ENCODE measurements around the gene ESPL1. TPM values are rescaled to one million over a fixed set of nuclear protein-coding genes. Genes with fewer than 3 reads are reported as not detected.

ESPL1 gene
- total RNA-seq, 2 donors from 2014 or later = 33.3 to 50.7 TPM

GRCh38 chr12:53254816-53255545, 13.1 kb upstream of the ESPL1 start:
- no peaks in the 10 kb centered on the region for H3K27me3 Mint-ChIP-seq (ENCODE audit: insufficient read depth)

GRCh38 chr12:53255996-53256395, 12.1 kb upstream of the ESPL1 start:
- 91 to 93% methylated on average over 2 of the region's 3 CpGs for WGBS, 2 experiments (ENCODE audit: insufficient coverage in 1 of 2, insufficient read length in 1 of 2)
- Histone ChIP-seq H3K4me3 (ENCODE audit: low read length) (no peak overlapping the region), H3K9me3 (ENCODE audit: control insufficient read depth, low read length) (no peaks in the 10 kb centered on the region), H3K27me3 (ENCODE audit: control insufficient read depth, insufficient read depth, low read length, poor library complexity, severe bottlenecking) (no peaks in the 10 kb centered on the region), H3K36me3 (ENCODE audit: control insufficient read depth, insufficient read depth, low read length) (peaks cover 11% of the 10 kb centered on the region), H3K27ac (ENCODE audit: low read depth, low read length) (no peak overlapping the region), H3K9ac (ENCODE audit: extremely low read depth, low read length, poor library complexity, severe bottlenecking) (no peak overlapping the region), H3K4me1 (ENCODE audit: control insufficient read depth, insufficient read depth, low read length) (peaks cover 3% of the 10 kb centered on the region)
- DNase-seq = no peak
- no peak for TF ChIP-seq CTCF (conservative IDR thresholded peaks at IDR 0.05)
- H3K27ac Mint-ChIP-seq = no peak overlapping the region
- no peaks in the 10 kb centered on the region for H3K9me3 Mint-ChIP-seq
- H3K36me3 Mint-ChIP-seq (ENCODE audit: low read depth) = peaks cover 11% of the 10 kb centered on the region
- H3K27me3 Mint-ChIP-seq (ENCODE audit: insufficient read depth) = no peaks in the 10 kb centered on the region
- H3K4me1 Mint-ChIP-seq = peaks cover 11% of the 10 kb centered on the region
- no peak overlapping the region for H3K4me3 Mint-ChIP-seq

More at GRCh38 chr12:53254816-53255545, 13.1 kb upstream of the ESPL1 start:
- Mint-ChIP-seq H3K9me3 (no peaks in the 10 kb centered on the region), H3K4me3 (no peak overlapping the region), H3K27ac (no peak overlapping the region), H3K36me3 (ENCODE audit: low read depth) (peaks cover 11% of the 10 kb centered on the region), H3K4me1 (peaks cover 14% of the 10 kb centered on the region)
- Histone ChIP-seq H3K27me3 (ENCODE audit: control insufficient read depth, insufficient read depth, low read length, poor library complexity, severe bottlenecking) (no peaks in the 10 kb centered on the region), H3K4me3 (ENCODE audit: low read length) (no peak overlapping the region), H3K4me1 (ENCODE audit: control insufficient read depth, insufficient read depth, low read length) (peaks cover 3% of the 10 kb centered on the region), H3K27ac (ENCODE audit: low read depth, low read length) (no peak overlapping the region), H3K9me3 (ENCODE audit: control insufficient read depth, low read length) (no peaks in the 10 kb centered on the region), H3K36me3 (ENCODE audit: control insufficient read depth, insufficient read depth, low read length) (peaks cover 11% of the 10 kb centered on the region), H3K9ac (ENCODE audit: extremely low read depth, low read length, poor library complexity, severe bottlenecking) (no peak overlapping the region)
- DNase-seq = no peak
- no peak for TF ChIP-seq CTCF (conservative IDR thresholded peaks at IDR 0.05)
- WGBS, 2 experiments (ENCODE audit: insufficient coverage in 1 of 2, insufficient read length in 1 of 2) = 60 to 97% methylated on average over 1 of the region's 1 CpG

GRCh38 chr12:53258541-53259539, 9.3 kb upstream of the ESPL1 start:
- H3K4me3 Mint-ChIP-seq = no peak overlapping the region

More at GRCh38 chr12:53258541-53259539, 9.3 kb upstream of the ESPL1 start:
- H3K9me3 Mint-ChIP-seq = no peaks in the 10 kb centered on the region
- no peaks in the 10 kb centered on the region for H3K27me3 ChIP-seq (ENCODE audit: control insufficient read depth, insufficient read depth, low read length, poor library complexity, severe bottlenecking)
- no peaks in the 10 kb centered on the region for H3K4me1 ChIP-seq (ENCODE audit: control insufficient read depth, insufficient read depth, low read length)
- no peak overlapping the region for H3K9ac ChIP-seq (ENCODE audit: extremely low read depth, low read length, poor library complexity, severe bottlenecking)
- H3K4me3 ChIP-seq (ENCODE audit: low read length) = no peak overlapping the region
- H3K4me1 Mint-ChIP-seq = no peaks in the 10 kb centered on the region
- no peak for DNase-seq
- no peaks in the 10 kb centered on the region for H3K9me3 ChIP-seq (ENCODE audit: control insufficient read depth, low read length)
- H3K27ac Mint-ChIP-seq = no peak overlapping the region
- no peaks in the 10 kb centered on the region for H3K27me3 Mint-ChIP-seq (ENCODE audit: insufficient read depth)
- WGBS, 2 experiments (ENCODE audit: insufficient coverage in 1 of 2, insufficient read length in 1 of 2) = 87 to 89% methylated on average over 5 to 6 of the region's 7 CpGs
- peaks cover 8% of the 10 kb centered on the region for H3K36me3 Mint-ChIP-seq (ENCODE audit: low read depth)
- H3K36me3 ChIP-seq (ENCODE audit: control insufficient read depth, insufficient read depth, low read length) = peaks cover 5% of the 10 kb centered on the region
- no peak overlapping the region for H3K27ac ChIP-seq (ENCODE audit: low read depth, low read length)
- TF ChIP-seq CTCF (conservative IDR thresholded peaks at IDR 0.05) = no peak

Data from endodermal cell (in vitro differentiated cells).